Right cardiac atrium (tissue), 5 donors: ENCODE data around the gene INSYN1. TPM values are rescaled to one million over a fixed set of nuclear protein-coding genes. Genes with fewer than 3 reads are reported as not detected.

Experiments used
- ATAC-seq, 2 donors: fragments of 200-7000 bp; cut with Tn5 transposase; one replicate each; pipeline versions ENCODE4 v1.8.0 to v1.9.1; 2020; ENCODE audit warnings: moderate library complexity in 2 of 2, mild to moderate bottlenecking in 1 of 2
- DNase-seq, 3 donors: peaks; one replicate each; pipeline ENCODE4 v3.0.0-alpha.2; 2020
- H3K27ac ChIP-seq: one replicate; pipeline ENCODE4 v1.5.1; 2013; ENCODE audit warnings: mild to moderate bottlenecking, low read length, control low read depth, moderate library complexity
- H3K27me3 ChIP-seq: one replicate; pipeline ENCODE4 v1.6.1; 2013; ENCODE audit not compliant: control insufficient read depth, insufficient read depth
- H3K4me1 ChIP-seq: one replicate; pipeline ENCODE4 v1.6.1; 2013; ENCODE audit warnings: low read length; ENCODE audit not compliant: control insufficient read depth, insufficient read depth
- H3K4me3 ChIP-seq: one replicate; pipeline ENCODE4 v1.5.1; 2013; ENCODE audit warnings: low read length, control low read depth
- H3K9me3 ChIP-seq: one replicate; pipeline ENCODE4 v1.6.1; 2013; ENCODE audit warnings: low read length; ENCODE audit not compliant: control insufficient read depth
- WGBS: extraction: QIAGEN DNeasy Blood & Tissue Kit; methylation state at CpG from one replicate; pipeline ENCODE4 v1.1.7; 2013; 5-methylcytosine and 5-hydroxymethylcytosine counted together
- intact Hi-C, 4 donors: fragments of 100-400 bp; cut with DNase I; formaldehyde crosslinking; loops; one replicate each; pipeline versions ENCODE4 v1.11.0 to v1.14.0; 2022 to 2023
- polyA plus RNA-seq: library from polyadenylated mRNA; stranded (reverse); fragments of 200-250 nt; gene quantifications from one replicate; pipeline ENCODE4 v1.2.3, GENCODE V29; 2013
- total RNA-seq, 4 donors: library from RNA; stranded (reverse); fragmentation: NEBNext Ultra II Directional; extraction: Animal tissue kit (Norgen Biotek cat#: 25700); gene quantifications; one replicate each; pipeline ENCODE4 v1.2.1, GENCODE V29; 2021
- donor health status: healthy with polysubstance abuse.
- donor health status: DM: no; HTN: yes; CAD: no.
- donor health status: DM: no; HTN: no; CAD: no.
- donor health status: DM: no; HTN: yes; CAD: no; lungs with severe emphysema.
- donor health status: DM: yes; HTN: yes; CAD: no.

INSYN1 gene
- total and polyA plus RNA-seq, 5 donors: 65.6 to 117 (median 109) TPM

GRCh38 chr15:73687351-73687750 lies 65.8 kb downstream of the INSYN1 start:
- Histone ChIP-seq H3K4me1 (peaks cover 30% of the 10 kb centered on the region), H3K27ac (no peak overlapping the region), H3K4me3 (no peak overlapping the region), H3K9me3 (no peaks in the 10 kb centered on the region), H3K27me3 (no peaks in the 10 kb centered on the region)
- ATAC-seq (no peak), DNase-seq (no peak)
- intact Hi-C loops: loop anchor here in 1 of 4 donors (10.0 kb wide), 1 partner anchor 53 kb away; the partner anchor contains the start of gene NPTN
- 94% methylated on average over 2 of the region's 2 CpGs for WGBS

GRCh38 chr15:73686781-73687256 lies 66.3 kb downstream of the INSYN1 start:
- no peaks in the 10 kb centered on the region for H3K9me3 ChIP-seq
- DNase-seq (peak in 1 of 3 donors; percentile 38), ATAC-seq (peak in 1 of 2 donors; percentile 55)
- 49% methylated on average over 4 of the region's 4 CpGs for WGBS
- H3K4me3 ChIP-seq: no peak overlapping the region
- H3K4me1 ChIP-seq: peaks cover 28% of the 10 kb centered on the region
- no peaks in the 10 kb centered on the region for H3K27me3 ChIP-seq
- intact Hi-C loops: loop anchor here in 1 of 4 donors (10.0 kb wide), 1 partner anchor 52 kb away; the partner anchor contains the start of gene NPTN
- H3K27ac ChIP-seq: no peak overlapping the region

- intact Hi-C loops: loop anchor here in 1 of 4 donors (10.0 kb wide), 1 partner anchor 51 kb away; the partner anchor contains the start of gene NPTN
- 58% methylated on average over 6 of the region's 6 CpGs for WGBS
- H3K27ac ChIP-seq: peak overlapping the region; percentile 73
Measured at GRCh38 chr15:73685981-73686380, 67.2 kb downstream of the INSYN1 start.

More at GRCh38 chr15:73685981-73686380, 67.2 kb downstream of the INSYN1 start:
- Histone ChIP-seq H3K4me3 (peak overlapping the region; percentile 98), H3K27me3 (no peaks in the 10 kb centered on the region), H3K4me1 (peaks cover 23% of the 10 kb centered on the region), H3K9me3 (no peaks in the 10 kb centered on the region)
- no peak for DNase-seq
- no peak for ATAC-seq

Other genes with a start within 250 kb of the INSYN1 start
- 100 to 1,000 TPM; 262 to 320 (median 306) TPM for gene NPTN, start 120.0 kb downstream of the INSYN1 start, total RNA-seq
- 300 TPM for gene NPTN, start 120.0 kb downstream of the INSYN1 start, polyA plus RNA-seq
- gene CD276, start 69.0 kb downstream of the INSYN1 start, total RNA-seq: 10 to 100 TPM; 39.5 to 72.8 (median 44.0) TPM
- gene CD276, start 69.0 kb downstream of the INSYN1 start, polyA plus RNA-seq: 35.4 TPM
- gene TBC1D21, start 120.2 kb upstream of the INSYN1 start, total RNA-seq: not detected
- not detected for gene TBC1D21, start 120.2 kb upstream of the INSYN1 start, polyA plus RNA-seq
- 10 to 100 TPM; 17.4 to 41.0 (median 18.6) TPM for gene LOXL1, start 173.1 kb upstream of the INSYN1 start, total RNA-seq
- gene LOXL1, start 173.1 kb upstream of the INSYN1 start, polyA plus RNA-seq: 29.8 TPM
- gene STOML1, start 238.9 kb upstream of the INSYN1 start, total RNA-seq: 10 to 100 TPM; 14.9 to 19.0 (median 17.8) TPM
- gene STOML1, start 238.9 kb upstream of the INSYN1 start, polyA plus RNA-seq: 24.3 TPM
- gene PML, start 241.4 kb upstream of the INSYN1 start, total RNA-seq: 10 to 100 TPM; 21.9 to 35.4 (median 26.6) TPM
- gene PML, start 241.4 kb upstream of the INSYN1 start, polyA plus RNA-seq: 18.1 TPM